Stimulated activated naive CD8-positive, alpha-beta T cell treated with anti-CD3 and anti-CD28 coated beads, Interleukin-15, amount 100 ng/mL, for 72 hours (primary cell): Measurements from ENCODE around the gene MAGED1.
"Not testable (repeated sequence)": the region's sequence is repeated elsewhere in the genome, so short reads cannot be mapped to it uniquely, and the experiment has no call there.

ENCODE experiments used
- ATAC-seq: fragments of 150-1000 bp; cut with Tn5 transposase; 2 replicates; pipeline ENCODE4 v1.10.0; 2021; ENCODE audit warnings: mild to moderate bottlenecking, moderate library complexity
- DNase-seq, 2 donors: peaks; one replicate each; pipeline ENCODE4 v3.0.0; 2021 to 2022
- H3K27ac Mint-ChIP-seq, 2 donors: one replicate each; pipeline ENCODE4 v1.8.0; 2022; ENCODE audit warnings: mild to moderate bottlenecking in 2 of 2, mixed read lengths in 2 of 2, moderate library complexity in 2 of 2
- H3K27me3 Mint-ChIP-seq: one replicate; pipeline ENCODE4 v1.8.0; 2022; ENCODE audit warnings: mixed read lengths
- H3K4me1 Mint-ChIP-seq: one replicate; pipeline ENCODE4 v1.8.0; 2022; ENCODE audit warnings: mild to moderate bottlenecking, mixed read lengths
- H3K4me3 Mint-ChIP-seq, 2 donors: one replicate each; pipeline ENCODE4 v1.8.0; 2022; ENCODE audit warnings: mild to moderate bottlenecking in 2 of 2, mixed read lengths in 2 of 2, moderate library complexity in 1 of 2
- H3K9me3 Mint-ChIP-seq, 2 donors: one replicate each; pipeline ENCODE4 v1.8.0; 2022; ENCODE audit warnings: mixed read lengths in 2 of 2

MAGED1 gene

DNA sequence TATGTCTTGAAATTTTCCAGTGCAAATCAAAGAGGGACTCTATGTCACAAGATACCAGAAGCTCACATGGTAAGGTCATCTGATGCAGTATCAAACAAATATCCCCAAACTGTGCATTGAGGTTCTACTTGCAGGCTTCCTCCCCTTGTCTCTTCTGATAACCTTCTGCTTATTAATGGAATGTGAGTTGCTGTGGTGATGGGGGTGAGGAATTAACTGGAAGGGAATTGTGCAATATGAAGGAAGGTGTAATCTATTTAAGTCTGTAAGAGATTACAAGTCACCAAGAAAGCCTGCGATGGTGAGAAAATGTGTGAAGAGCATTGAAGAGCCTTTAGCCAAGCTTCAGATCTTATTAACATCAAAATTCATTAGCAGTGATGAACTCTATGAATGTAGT lies 15.4 kb upstream of the MAGED1 start:
- H3K9me3 Mint-ChIP-seq, result no peaks in the 10 kb centered on the region
- H3K4me1 Mint-ChIP-seq, result peaks cover 16% of the 10 kb centered on the region
- DNase-seq (no peak), ATAC-seq (no peak)
- H3K4me3 Mint-ChIP-seq, result no peak overlapping the region
- H3K27me3 Mint-ChIP-seq, result no peaks in the 10 kb centered on the region
- H3K27ac Mint-ChIP-seq, result no peak overlapping the region

DNA sequence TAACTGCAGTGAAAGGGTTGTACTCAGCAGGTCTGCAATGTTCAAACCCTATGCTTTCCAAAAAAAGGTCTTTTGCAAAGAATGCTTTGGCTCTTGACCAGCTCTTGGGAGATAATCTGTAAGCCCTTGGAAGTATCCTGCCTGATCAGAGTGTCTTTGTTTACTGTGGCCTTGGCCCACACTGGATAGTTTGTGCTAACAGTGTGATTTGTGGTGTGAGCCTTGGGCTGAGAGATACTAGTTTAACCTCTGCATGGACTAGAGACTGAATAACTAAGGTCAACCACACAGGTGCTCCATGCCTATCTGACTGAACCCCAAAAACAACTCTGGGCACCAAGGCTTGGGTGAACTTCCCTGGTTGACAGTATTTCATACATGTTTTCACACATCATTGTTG lies 3.6 kb upstream of the MAGED1 start:
- H3K9me3 Mint-ChIP-seq, result no peaks in the 10 kb centered on the region
- no peak for DNase-seq
- no peak overlapping the region for H3K4me3 Mint-ChIP-seq
- peaks cover 22% of the 10 kb centered on the region for H3K4me1 Mint-ChIP-seq
- H3K27ac Mint-ChIP-seq, result no peak overlapping the region
- ATAC-seq, result no peak
- H3K27me3 Mint-ChIP-seq, result no peaks in the 10 kb centered on the region

GRCh38 chrX:51891245-51891644 lies 2.2 kb upstream of the MAGED1 start:
- peaks cover 24% of the 10 kb centered on the region for H3K4me1 Mint-ChIP-seq
- H3K4me3 Mint-ChIP-seq, result no peak overlapping the region
- ATAC-seq (no peak), DNase-seq (no peak)
- no peaks in the 10 kb centered on the region for H3K9me3 Mint-ChIP-seq
- no peak overlapping the region for H3K27ac Mint-ChIP-seq
- H3K27me3 Mint-ChIP-seq, result no peaks in the 10 kb centered on the region

DNA sequence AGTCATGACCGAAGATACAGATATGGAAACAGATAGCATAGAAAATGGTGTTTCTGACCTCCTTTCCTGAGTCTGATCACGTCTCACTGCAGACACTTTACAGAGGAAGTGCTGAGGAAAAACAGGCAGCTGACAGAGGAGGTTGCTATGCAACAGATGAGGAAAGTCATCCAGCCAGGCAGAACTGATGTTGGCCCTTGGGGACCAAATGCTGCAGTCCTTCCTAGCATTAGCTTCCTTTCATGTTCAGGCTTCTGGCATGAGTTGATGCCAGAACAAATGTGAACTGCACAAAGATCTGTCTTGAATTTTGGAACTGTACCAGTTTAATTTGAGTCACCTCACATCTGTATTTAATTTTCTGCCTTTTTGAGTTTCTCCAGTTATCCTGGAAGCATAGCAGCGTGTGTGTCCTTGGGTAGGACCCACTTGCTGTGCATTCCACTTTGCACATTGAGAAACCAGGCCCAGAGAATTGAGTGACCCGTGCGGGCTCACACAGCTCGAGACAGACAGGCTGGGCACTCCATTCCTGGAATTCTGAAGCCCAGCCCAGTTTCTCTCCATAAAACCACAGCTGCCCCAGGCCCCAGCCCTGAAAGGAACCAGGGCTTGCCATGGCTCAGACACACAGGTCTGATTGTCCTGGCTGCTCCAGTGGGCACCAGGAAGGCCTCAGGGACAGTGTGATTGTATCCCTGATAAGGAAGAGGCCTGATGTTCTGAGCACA lies 1.4 kb upstream of the MAGED1 start:
- Mint-ChIP-seq H3K9me3 (no peaks in the 10 kb centered on the region), H3K4me3 (no peak overlapping the region), H3K27me3 (no peaks in the 10 kb centered on the region), H3K4me1 (peaks cover 24% of the 10 kb centered on the region), H3K27ac (no peak overlapping the region)
- DNase-seq (no peak), ATAC-seq (no peak)

- Mint-ChIP-seq H3K27me3 (no peaks in the 10 kb centered on the region), H3K9me3 (no peaks in the 10 kb centered on the region), H3K4me1 (peaks cover 24% of the 10 kb centered on the region), H3K4me3 (peak overlapping the region; percentile 95 to 99), H3K27ac (peak overlapping the region; percentile 97)
- ATAC-seq, result peak; percentile 26
- peak; percentile 14 to 35 for DNase-seq
Observed at GRCh38 chrX:51893931-51894696, 691 bp downstream of the MAGED1 start.

DNA sequence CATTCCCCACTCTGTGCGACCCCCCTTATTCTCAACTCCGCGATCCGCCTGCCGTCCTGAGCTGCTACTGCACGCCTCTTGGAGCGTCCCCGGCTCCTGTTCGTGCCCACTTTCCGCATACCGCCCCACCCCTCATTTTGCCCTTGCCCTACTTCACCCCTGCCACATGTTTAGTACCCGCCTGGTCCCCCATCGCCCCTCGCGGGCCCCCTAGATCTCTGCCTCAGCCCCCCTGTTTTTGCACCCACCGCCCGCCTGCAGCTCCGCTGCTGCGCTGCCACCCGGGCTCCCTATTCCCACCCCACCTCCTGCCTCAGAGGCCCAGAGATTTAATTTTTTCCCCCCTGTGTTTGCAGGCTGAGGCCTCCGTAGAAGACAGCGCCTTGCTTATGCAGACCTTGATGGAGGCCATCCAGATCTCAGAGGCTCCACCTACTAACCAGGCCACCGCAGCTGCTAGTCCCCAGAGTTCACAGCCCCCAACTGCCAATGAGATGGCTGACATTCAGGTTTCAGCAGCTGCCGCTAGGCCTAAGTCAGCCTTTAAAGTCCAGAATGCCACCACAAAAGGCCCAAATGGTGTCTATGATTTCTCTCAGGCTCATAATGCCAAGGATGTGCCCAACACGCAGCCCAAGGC lies 1.4 kb downstream of the MAGED1 start:
- DNase-seq (peak; percentile 22 to 58), ATAC-seq (peak; percentile 73)
- no peaks in the 10 kb centered on the region for H3K9me3 Mint-ChIP-seq
- H3K4me1 Mint-ChIP-seq, result peaks cover 24% of the 10 kb centered on the region
- H3K27ac Mint-ChIP-seq, result peak overlapping the region; percentile 97
- no peaks in the 10 kb centered on the region for H3K27me3 Mint-ChIP-seq
- peak overlapping the region; percentile 95 to 99 for H3K4me3 Mint-ChIP-seq

- Mint-ChIP-seq H3K4me1 (peaks cover 19% of the 10 kb centered on the region), H3K4me3 (no peak overlapping the region), H3K27ac (no peak overlapping the region), H3K9me3 (no peaks in the 10 kb centered on the region), H3K27me3 (no peaks in the 10 kb centered on the region)
- DNase-seq, result no peak
- ATAC-seq, result no peak
Observed at GRCh38 chrX:51896626-51897025, 3.2 kb downstream of the MAGED1 start.

DNA sequence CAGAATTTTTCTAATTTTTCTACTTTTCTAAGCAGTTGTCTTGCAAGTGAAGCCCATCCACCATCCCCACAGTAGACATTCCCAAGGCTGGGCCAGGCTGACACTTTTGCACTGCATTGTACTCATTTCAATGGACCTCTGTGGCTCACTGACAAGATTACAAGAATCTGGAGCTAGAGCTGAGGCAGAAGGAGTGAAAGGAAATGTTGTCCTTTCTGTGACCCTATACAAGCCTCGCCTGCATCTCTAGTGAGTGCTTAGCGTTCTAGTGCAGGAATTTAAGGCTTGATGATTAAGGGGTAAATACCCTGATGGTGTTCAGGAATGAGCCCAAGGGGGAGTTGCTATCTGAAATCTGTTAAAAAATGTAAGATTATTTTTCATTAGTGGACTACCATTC lies 6.3 kb downstream of the MAGED1 start:
- Mint-ChIP-seq H3K27me3 (no peaks in the 10 kb centered on the region), H3K27ac (no peak overlapping the region), H3K9me3 (no peaks in the 10 kb centered on the region), H3K4me3 (no peak overlapping the region), H3K4me1 (peaks cover 4% of the 10 kb centered on the region)
- ATAC-seq, result no peak
- no peak for DNase-seq

GRCh38 chrX:51902510-51903050 lies 9.2 kb downstream of the MAGED1 start:
- H3K27ac Mint-ChIP-seq, result no peak overlapping the region

GRCh38 chrX:51905152-51905551 lies 11.7 kb downstream of the MAGED1 start:
- not testable (repeated sequence) for H3K27ac Mint-ChIP-seq, H3K4me3 Mint-ChIP-seq, H3K4me1 Mint-ChIP-seq, DNase-seq, H3K9me3 Mint-ChIP-seq, H3K27me3 Mint-ChIP-seq, ATAC-seq

More at GRCh38 chrX:51902510-51903050, 9.2 kb downstream of the MAGED1 start:
- H3K4me3 Mint-ChIP-seq, result no peak overlapping the region
- H3K9me3 Mint-ChIP-seq, result no peaks in the 10 kb centered on the region
- no peaks in the 10 kb centered on the region for H3K4me1 Mint-ChIP-seq
- H3K27me3 Mint-ChIP-seq, result no peaks in the 10 kb centered on the region
- no peak for DNase-seq
- ATAC-seq, result no peak

GRCh38 chrX:51905711-51906110 lies 12.3 kb downstream of the MAGED1 start:
- Mint-ChIP-seq H3K27me3 (no peaks in the 10 kb centered on the region), H3K4me3 (no peak overlapping the region), H3K9me3 (no peaks in the 10 kb centered on the region), H3K4me1 (no peaks in the 10 kb centered on the region), H3K27ac (no peak overlapping the region)
- ATAC-seq, result no peak
- no peak for DNase-seq

GRCh38 chrX:51917604-51918003 lies 24.2 kb downstream of the MAGED1 start:
- Mint-ChIP-seq H3K4me3 (no peak overlapping the region), H3K27me3 (peaks cover 7% of the 10 kb centered on the region), H3K27ac (peak overlapping the region in 1 of 2 donors; percentile 33), H3K9me3 (peaks cover 0 to 5% of the 10 kb centered on the region in 2 donors), H3K4me1 (peaks cover 6% of the 10 kb centered on the region)
- DNase-seq (no peak), ATAC-seq (no peak)

- no peaks in the 10 kb centered on the region for H3K9me3 Mint-ChIP-seq
- no peak for DNase-seq
Observed at GRCh38 chrX:51922561-51922960, 29.1 kb downstream of the MAGED1 start.

GRCh38 chrX:51931566-51932150 lies 38.2 kb downstream of the MAGED1 start:
- Mint-ChIP-seq H3K27me3 (peaks cover 14% of the 10 kb centered on the region), H3K4me3 (no peak overlapping the region), H3K9me3 (no peaks in the 10 kb centered on the region), H3K4me1 (no peaks in the 10 kb centered on the region), H3K27ac (no peak overlapping the region)
- ATAC-seq (no peak), DNase-seq (no peak)

More at GRCh38 chrX:51922561-51922960, 29.1 kb downstream of the MAGED1 start:
- no peak overlapping the region for H3K27ac Mint-ChIP-seq
- ATAC-seq, result no peak
- peaks cover 5% of the 10 kb centered on the region for H3K4me1 Mint-ChIP-seq
- peaks cover 7% of the 10 kb centered on the region for H3K27me3 Mint-ChIP-seq
- no peak overlapping the region for H3K4me3 Mint-ChIP-seq
